DOHH2 (cell line): ENCODE measurements around the gene FMNL3.

ENCODE experiments used
- H3F3A ChIP-seq: fragments of 200-600 bp; sonication (generic), shearing (Covaris generic); 2 replicates; pipeline ENCODE4 v1.6.0; 2016; ENCODE audit warnings: antibody characterized with exemption, mild to moderate bottlenecking; ENCODE audit not compliant: control insufficient read depth, insufficient read depth
- H3K27ac ChIP-seq: fragments of 200-600 bp; sonication (generic); 2 replicates; pipeline ENCODE4 v1.5.1; 2014; ENCODE audit warnings: low read depth, mild to moderate bottlenecking, low read length, moderate library complexity
- H3K27me3 ChIP-seq: fragments of 200-600 bp; sonication (generic); 2 replicates; pipeline ENCODE4 v1.6.1; 2014; ENCODE audit warnings: mild to moderate bottlenecking, low read length, mixed read lengths; ENCODE audit not compliant: control insufficient read depth
- H3K36me3 ChIP-seq: fragments of 200-600 bp; sonication (generic); 2 replicates; pipeline ENCODE4 v1.6.1; 2014; ENCODE audit warnings: mild to moderate bottlenecking, low read length, moderate library complexity, mixed read lengths; ENCODE audit not compliant: control insufficient read depth
- H3K4me1 ChIP-seq: fragments of 200-600 bp; sonication (generic); 2 replicates; pipeline ENCODE4 v1.6.1; 2014; ENCODE audit warnings: mild to moderate bottlenecking, low read length, mixed read lengths; ENCODE audit not compliant: control insufficient read depth
- H3K4me2 ChIP-seq: fragments of 200-600 bp; sonication (generic); 2 replicates; pipeline ENCODE4 v1.6.0; 2014; ENCODE audit warnings: mild to moderate bottlenecking, low read length, moderate library complexity
- H3K4me3 ChIP-seq: fragments of 200-600 bp; sonication (generic); 2 replicates; pipeline ENCODE4 v1.5.1; 2014; ENCODE audit warnings: mild to moderate bottlenecking, low read length, mixed read lengths
- H3K79me2 ChIP-seq: fragments of 200-600 bp; sonication (generic); 2 replicates; pipeline ENCODE4 v1.6.1; 2014; ENCODE audit warnings: mild to moderate bottlenecking, low read length, mixed read lengths; ENCODE audit not compliant: control insufficient read depth
- H3K9me2 ChIP-seq: fragments of 200-600 bp; sonication (generic); replicated peaks from 2 replicates; pipeline ENCODE4 v1.6.1; 2014; ENCODE audit warnings: mild to moderate bottlenecking, low read length, mixed read lengths; ENCODE audit not compliant: control insufficient read depth
- H3K9me3 ChIP-seq: fragments of 200-600 bp; sonication (generic); 2 replicates; pipeline ENCODE4 v1.6.1; 2014; ENCODE audit warnings: antibody characterized with exemption, low read length, mixed read lengths; ENCODE audit not compliant: control insufficient read depth, insufficient read depth
- H4K20me1 ChIP-seq: fragments of 200-600 bp; sonication (generic); 2 replicates; pipeline ENCODE4 v1.6.0; 2014; ENCODE audit warnings: low read depth, mild to moderate bottlenecking, antibody characterized with exemption, low read length, moderate library complexity; ENCODE audit not compliant: control insufficient read depth, insufficient read depth
- EZH2phosphoT487 ChIP-seq: fragments of 200-600 bp; sonication (generic); IDR thresholded peaks from 2 replicates; pipeline ENCODE4 v1.6.1; 2017; ENCODE audit warnings: borderline replicate concordance, mild to moderate bottlenecking, antibody characterized with exemption, low read length, moderate library complexity, mixed read lengths
- TF ChIP-seq, protein P1 (sequence below): fragments of 200-600 bp; sonication (generic); IDR thresholded peaks from one replicate; pipeline ENCODE4 v1.5.1; 2014; ENCODE audit warnings: antibody characterized with exemption, mild to moderate bottlenecking, low read depth, low read length; ENCODE audit not compliant: poor library complexity, severe bottlenecking

The FMNL3 gene

GRCh38 chr12:49665384-49665783 lies 41.8 kb downstream of the FMNL3 start:
- H3K27ac ChIP-seq, result peak overlapping the region; percentile 87
- peak overlapping the region; percentile 58; the same call in 1 of the 2 replicates for H3K4me2 ChIP-seq
- H3K79me2 ChIP-seq, result peaks cover 10% of the 10 kb centered on the region

GRCh38 chr12:49664591-49665239 lies 42.5 kb downstream of the FMNL3 start:
- Histone ChIP-seq H3K36me3 (peaks cover 18% of the 10 kb centered on the region), H3K79me2 (peaks cover 8% of the 10 kb centered on the region), H4K20me1 (no peaks in the 10 kb centered on the region), H3K9me3 (no peaks in the 10 kb centered on the region), H3K4me1 (peaks cover 67% of the 10 kb centered on the region), H3K4me3 (peak overlapping the region; percentile 35), H3K27me3 (no peaks in the 10 kb centered on the region), H3K9me2 (no peaks in the 10 kb centered on the region; the same call in 1 of the 2 replicates), H3F3A (0 out of 2 replicates have a peak, but pooled peaks cover 6% of the 10 kb centered on the region), H3K27ac (peak overlapping the region; percentile 87), H3K4me2 (peak overlapping the region; percentile 58)
- TF ChIP-seq, protein P1, sequence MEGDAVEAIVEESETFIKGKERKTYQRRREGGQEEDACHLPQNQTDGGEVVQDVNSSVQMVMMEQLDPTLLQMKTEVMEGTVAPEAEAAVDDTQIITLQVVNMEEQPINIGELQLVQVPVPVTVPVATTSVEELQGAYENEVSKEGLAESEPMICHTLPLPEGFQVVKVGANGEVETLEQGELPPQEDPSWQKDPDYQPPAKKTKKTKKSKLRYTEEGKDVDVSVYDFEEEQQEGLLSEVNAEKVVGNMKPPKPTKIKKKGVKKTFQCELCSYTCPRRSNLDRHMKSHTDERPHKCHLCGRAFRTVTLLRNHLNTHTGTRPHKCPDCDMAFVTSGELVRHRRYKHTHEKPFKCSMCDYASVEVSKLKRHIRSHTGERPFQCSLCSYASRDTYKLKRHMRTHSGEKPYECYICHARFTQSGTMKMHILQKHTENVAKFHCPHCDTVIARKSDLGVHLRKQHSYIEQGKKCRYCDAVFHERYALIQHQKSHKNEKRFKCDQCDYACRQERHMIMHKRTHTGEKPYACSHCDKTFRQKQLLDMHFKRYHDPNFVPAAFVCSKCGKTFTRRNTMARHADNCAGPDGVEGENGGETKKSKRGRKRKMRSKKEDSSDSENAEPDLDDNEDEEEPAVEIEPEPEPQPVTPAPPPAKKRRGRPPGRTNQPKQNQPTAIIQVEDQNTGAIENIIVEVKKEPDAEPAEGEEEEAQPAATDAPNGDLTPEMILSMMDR, result no peak
- TF ChIP-seq EZH2phosphoT487, result no peak

More at GRCh38 chr12:49665384-49665783, 41.8 kb downstream of the FMNL3 start:
- 0 out of 2 replicates have a peak, but pooled peaks cover 2% of the 10 kb centered on the region for H3F3A ChIP-seq
- TF ChIP-seq EZH2phosphoT487, result no peak
- TF ChIP-seq, protein P1, result no peak
- peaks cover 68% of the 10 kb centered on the region for H3K4me1 ChIP-seq
- H4K20me1 ChIP-seq, result no peaks in the 10 kb centered on the region
- H3K36me3 ChIP-seq, result peaks cover 18% of the 10 kb centered on the region
- H3K4me3 ChIP-seq, result 0 out of 2 replicates have a peak overlapping the region, but pooled peaks have one; percentile 35
- H3K9me3 ChIP-seq, result no peaks in the 10 kb centered on the region
- H3K9me2 ChIP-seq, result no peaks in the 10 kb centered on the region; the same call in 1 of the 2 replicates
- H3K27me3 ChIP-seq, result no peaks in the 10 kb centered on the region

DNA sequence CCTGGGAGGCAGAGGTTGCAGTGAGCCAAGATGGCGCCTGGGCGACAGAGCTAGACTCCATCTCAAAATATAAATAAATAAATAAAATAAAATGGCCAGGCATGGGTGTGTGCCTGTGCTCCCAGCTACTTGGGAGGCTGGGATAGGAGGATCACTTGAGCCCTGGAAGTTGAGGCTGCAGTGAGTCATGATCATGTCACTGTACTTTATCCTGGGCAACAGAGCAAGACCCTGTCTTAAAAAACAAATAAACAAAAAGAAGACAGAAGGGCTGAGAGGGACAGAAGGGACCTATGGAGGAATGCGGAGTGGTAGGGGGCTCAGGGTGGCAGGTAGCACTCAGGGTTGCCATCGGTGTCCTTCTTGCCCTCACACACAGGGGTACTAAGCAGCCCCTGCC lies 43.0 kb downstream of the FMNL3 start:
- Histone ChIP-seq H3K4me2 (peak overlapping the region; percentile 58), H3K4me1 (peaks cover 64% of the 10 kb centered on the region), H3K36me3 (peaks cover 18% of the 10 kb centered on the region)

More for the DNA sequence above, 43.0 kb downstream of the FMNL3 start:
- 0 out of 2 replicates have a peak, but pooled peaks cover 6% of the 10 kb centered on the region for H3F3A ChIP-seq
- no peaks in the 10 kb centered on the region for H3K9me3 ChIP-seq
- H3K4me3 ChIP-seq, result peak overlapping the region; percentile 35
- TF ChIP-seq, protein P1, result no peak
- no peak for TF ChIP-seq EZH2phosphoT487
- peaks cover 6% of the 10 kb centered on the region for H3K79me2 ChIP-seq
- H3K27ac ChIP-seq, result peak overlapping the region; percentile 87
- no peaks in the 10 kb centered on the region; the same call in 1 of the 2 replicates for H3K9me2 ChIP-seq
- no peaks in the 10 kb centered on the region for H3K27me3 ChIP-seq
- no peaks in the 10 kb centered on the region for H4K20me1 ChIP-seq
